CD14-positive monocyte (primary cell): ENCODE measurements around the gene SAP30BP. TPM values are rescaled to one million over a fixed set of nuclear protein-coding genes. Genes with fewer than 3 reads are reported as not detected.
A peak's percentile ranks its signal among the peaks of the same experiment; 100 is the strongest.

ENCODE experiments used
- DNase-seq, 3 donors: peaks; one replicate each; pipeline ENCODE4 v3.0.0-alpha.2; 2011 to 2022
- H2AFZ ChIP-seq: 2 replicates; pipeline ENCODE4 v1.6.0; 2012; ENCODE audit warnings: mild to moderate bottlenecking, low read depth, low read length, inconsistent platforms; ENCODE audit not compliant: insufficient read depth, poor library complexity, severe bottlenecking
- H3K27ac ChIP-seq, 2 donors: 1 replicate in 1 of 2; 2 replicates in 1 of 2; pipeline ENCODE4 v1.5.1; 2012 to 2013; ENCODE audit warnings: low read length in 2 of 2, control low read depth in 1 of 2, inconsistent platforms in 1 of 2, low read depth in 1 of 2, mild to moderate bottlenecking in 1 of 2
- H3K27me3 ChIP-seq, 2 donors: one replicate each; pipeline versions ENCODE4 v1.6.0 to v1.6.1; 2011 to 2013; ENCODE audit warnings: low read length in 2 of 2; ENCODE audit not compliant: control insufficient read depth in 2 of 2, insufficient read depth in 2 of 2
- H3K36me3 ChIP-seq, 2 donors: replicated peaks in 1 of 2; 1 replicate in 1 of 2; 2 replicates in 1 of 2; pipeline versions ENCODE4 v1.5.1 to v1.6.1; 2012 to 2013; ENCODE audit warnings: low read length in 2 of 2, control low read depth in 1 of 2, inconsistent platforms in 1 of 2, mild to moderate bottlenecking in 1 of 2; ENCODE audit not compliant: insufficient read depth in 2 of 2, control insufficient read depth in 1 of 2
- H3K4me1 ChIP-seq, 2 donors: 1 replicate in 1 of 2; 2 replicates in 1 of 2; pipeline versions ENCODE4 v1.5.1 to v1.6.1; 2012 to 2013; ENCODE audit warnings: low read length in 2 of 2, control low read depth in 1 of 2, inconsistent platforms in 1 of 2, mild to moderate bottlenecking in 1 of 2, moderate library complexity in 1 of 2; ENCODE audit not compliant: insufficient read depth in 2 of 2, control insufficient read depth in 1 of 2
- H3K4me2 ChIP-seq: replicated peaks from 2 replicates; pipeline ENCODE3; 2012; ENCODE audit warnings: low read length, moderate library complexity, mild to moderate bottlenecking; ENCODE audit not compliant: poor library complexity, severe bottlenecking; ENCODE audit errors: extremely low read depth
- H3K4me3 ChIP-seq, 3 experiments: fragments of 200-600 bp in 1 of 3; sonication (generic) in 1 of 3; replicated peaks in 1 of 3; 1 replicate in 2 of 3; 2 replicates in 1 of 3; pipeline ENCODE4 v1.5.1; 2011 to 2013; ENCODE audit warnings: low read length in 3 of 3, mild to moderate bottlenecking in 3 of 3, control low read depth in 2 of 3, low read depth in 2 of 3, inconsistent platforms in 1 of 3, moderate library complexity in 1 of 3
- H3K79me2 ChIP-seq: 2 replicates; pipeline ENCODE4 v1.6.0; 2012; ENCODE audit warnings: mild to moderate bottlenecking, control low read depth, inconsistent platforms, low read length, moderate library complexity; ENCODE audit not compliant: insufficient read depth
- H3K9ac ChIP-seq: 2 replicates; pipeline ENCODE4 v1.6.0; 2017; ENCODE audit warnings: low read length, mild to moderate bottlenecking; ENCODE audit not compliant: insufficient read depth, poor library complexity, severe bottlenecking
- H3K9me3 ChIP-seq, 2 donors: replicated peaks in 1 of 2; 1 replicate in 1 of 2; 2 replicates in 1 of 2; pipeline versions ENCODE4 v1.5.1 to v1.6.1; 2012 to 2013; ENCODE audit warnings: low read length in 2 of 2, control low read depth in 1 of 2; ENCODE audit not compliant: control insufficient read depth in 1 of 2, insufficient read depth in 1 of 2
- H4K20me1 ChIP-seq: 2 replicates; pipeline ENCODE4 v1.6.0; 2012; ENCODE audit warnings: mild to moderate bottlenecking, low read length, control low read depth, moderate library complexity; ENCODE audit not compliant: insufficient read depth
- H3K27ac Mint-ChIP-seq, 7 donors: one replicate each; pipeline ENCODE4 v1.8.0; 2020; ENCODE audit warnings: mild to moderate bottlenecking in 7 of 7, mixed read lengths in 7 of 7, moderate library complexity in 6 of 7, inconsistent platforms in 2 of 7
- H3K27me3 Mint-ChIP-seq, 3 donors: one replicate each; pipeline ENCODE4 v1.8.0; 2021 to 2022; ENCODE audit warnings: low read depth in 3 of 3, mild to moderate bottlenecking in 3 of 3, mixed read lengths in 3 of 3, moderate library complexity in 3 of 3, inconsistent platforms in 1 of 3
- H3K36me3 Mint-ChIP-seq, 2 donors: one replicate each; pipeline ENCODE4 v1.8.0; 2020; ENCODE audit warnings: mixed read lengths in 2 of 2, inconsistent platforms in 1 of 2, mild to moderate bottlenecking in 1 of 2
- H3K4me1 Mint-ChIP-seq: one replicate; pipeline ENCODE4 v1.8.0; 2020; ENCODE audit warnings: mild to moderate bottlenecking, mixed read lengths
- H3K4me3 Mint-ChIP-seq, 2 donors: one replicate each; pipeline ENCODE4 v1.8.0; 2020; ENCODE audit warnings: mild to moderate bottlenecking in 2 of 2, mixed read lengths in 2 of 2, moderate library complexity in 1 of 2
- H3K9me3 Mint-ChIP-seq, 7 donors: one replicate each; pipeline ENCODE4 v1.8.0; 2020 to 2022; ENCODE audit warnings: mixed read lengths in 7 of 7, mild to moderate bottlenecking in 6 of 7, moderate library complexity in 6 of 7, inconsistent platforms in 2 of 7
- WGBS: methylation state at CpG from one replicate; pipeline ENCODE4 v1.1.5; 2013; ENCODE audit warnings: missing lambda C conversion rate; ENCODE audit not compliant: insufficient coverage; 5-methylcytosine and 5-hydroxymethylcytosine counted together
- intact Hi-C, 2 donors: fragments of 100-400 bp; cut with micrococcal nuclease; formaldehyde crosslinking; loops; one replicate each; pipeline versions ENCODE4 v1.15.0 to v1.15.1; 2023
- polyA plus RNA-seq, 3 donors: library from polyadenylated mRNA; depleted of rRNA in 1 of 3; unstranded in 2 of 3; stranded (reverse) in 1 of 3; fragments of 300-500 nt in 2 of 3; fragments of >200 nt in 1 of 3; fragmentation: Illumina TruSeq in 2 of 3; gene quantifications; 1 replicate in 2 of 3; 2 replicates in 1 of 3; pipeline ENCODE4 v1.2.3, GENCODE V29; 2012 to 2021
- TF ChIP-seq, protein P1 (sequence below): fragments of 200-600 bp; IDR thresholded peaks from one replicate; pipeline ENCODE4 v1.8.0; 2022; ENCODE audit warnings: antibody characterized with exemption, mild to moderate bottlenecking

The SAP30BP gene
- polyA plus RNA-seq, 3 donors = 43.8 to 130 (median 61.6) TPM

DNA sequence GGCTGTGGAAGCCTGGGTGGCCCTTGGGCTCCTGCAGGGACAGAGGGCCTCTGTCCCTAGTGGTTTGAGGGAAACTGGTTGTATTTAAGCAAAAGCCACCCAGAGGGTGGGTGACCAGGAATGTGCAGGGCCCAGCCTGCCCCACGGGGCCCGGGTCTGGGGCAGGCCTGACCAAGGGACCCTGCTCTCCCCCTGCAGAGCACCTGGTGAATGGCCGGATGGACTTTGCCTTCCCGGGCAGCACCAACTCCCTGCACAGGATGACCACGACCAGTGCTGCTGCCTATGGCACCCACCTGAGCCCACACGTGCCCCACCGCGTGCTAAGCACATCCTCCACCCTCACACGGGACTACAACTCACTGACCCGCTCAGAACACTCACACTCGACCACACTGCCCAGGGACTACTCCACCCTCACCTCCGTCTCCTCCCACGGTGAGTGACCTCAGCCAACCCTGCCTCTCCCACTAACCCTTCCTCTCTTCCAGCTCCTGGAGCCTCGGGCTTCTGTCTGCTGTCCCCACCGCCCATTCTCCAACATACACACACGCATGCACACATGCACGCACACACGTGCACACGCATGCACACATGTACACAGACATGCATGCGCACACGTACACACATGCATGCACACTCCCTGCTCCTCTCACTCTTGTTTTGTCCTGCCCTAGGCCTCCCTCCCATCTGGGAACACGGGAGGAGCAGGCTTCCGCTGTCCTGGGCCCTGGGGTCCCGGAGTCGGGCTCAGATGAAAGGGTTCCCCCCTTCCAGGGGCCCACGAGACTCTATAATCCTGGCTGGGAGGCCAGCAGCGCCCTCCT, 87.5 kb downstream of the SAP30BP start:
- Histone ChIP-seq H2AFZ (peak overlapping the region; percentile 89), H3K27ac (no peak overlapping the region), H3K4me1 (peaks cover 25 to 37% of the 10 kb centered on the region in 2 donors), H3K4me3 (peak overlapping the region in 1 of 3 experiments; percentile 71), H3K9me3 (no peaks in the 10 kb centered on the region), H3K9ac (peak overlapping the region; percentile 54), H3K4me2 (peak overlapping the region; percentile 81), H4K20me1 (no peaks in the 10 kb centered on the region), H3K27me3 (peaks cover 0 to 4% of the 10 kb centered on the region in 2 donors), H3K36me3 (peaks cover 3 to 19% of the 10 kb centered on the region in 2 donors), H3K79me2 (no peaks in the 10 kb centered on the region)
- no peak overlapping the region for H3K27ac Mint-ChIP-seq
- TF ChIP-seq, protein P1, sequence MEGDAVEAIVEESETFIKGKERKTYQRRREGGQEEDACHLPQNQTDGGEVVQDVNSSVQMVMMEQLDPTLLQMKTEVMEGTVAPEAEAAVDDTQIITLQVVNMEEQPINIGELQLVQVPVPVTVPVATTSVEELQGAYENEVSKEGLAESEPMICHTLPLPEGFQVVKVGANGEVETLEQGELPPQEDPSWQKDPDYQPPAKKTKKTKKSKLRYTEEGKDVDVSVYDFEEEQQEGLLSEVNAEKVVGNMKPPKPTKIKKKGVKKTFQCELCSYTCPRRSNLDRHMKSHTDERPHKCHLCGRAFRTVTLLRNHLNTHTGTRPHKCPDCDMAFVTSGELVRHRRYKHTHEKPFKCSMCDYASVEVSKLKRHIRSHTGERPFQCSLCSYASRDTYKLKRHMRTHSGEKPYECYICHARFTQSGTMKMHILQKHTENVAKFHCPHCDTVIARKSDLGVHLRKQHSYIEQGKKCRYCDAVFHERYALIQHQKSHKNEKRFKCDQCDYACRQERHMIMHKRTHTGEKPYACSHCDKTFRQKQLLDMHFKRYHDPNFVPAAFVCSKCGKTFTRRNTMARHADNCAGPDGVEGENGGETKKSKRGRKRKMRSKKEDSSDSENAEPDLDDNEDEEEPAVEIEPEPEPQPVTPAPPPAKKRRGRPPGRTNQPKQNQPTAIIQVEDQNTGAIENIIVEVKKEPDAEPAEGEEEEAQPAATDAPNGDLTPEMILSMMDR = no peak
- H3K27me3 Mint-ChIP-seq = peaks cover 7 to 18% (median 7%) of the 10 kb centered on the region in 3 donors
- peaks cover 31% of the 10 kb centered on the region for H3K4me1 Mint-ChIP-seq
- intact Hi-C loops = no loop called here
- H3K36me3 Mint-ChIP-seq = peaks cover 11 to 13% of the 10 kb centered on the region in 2 donors
- peak in 1 of 3 donors; percentile 7 for DNase-seq
- H3K9me3 Mint-ChIP-seq = peaks cover 0 to 4% (median 0%) of the 10 kb centered on the region in 7 donors
- 87% methylated on average over 25 of the region's 27 CpGs for WGBS
- peak overlapping the region; percentile 12 to 64 for H3K4me3 Mint-ChIP-seq

DNA sequence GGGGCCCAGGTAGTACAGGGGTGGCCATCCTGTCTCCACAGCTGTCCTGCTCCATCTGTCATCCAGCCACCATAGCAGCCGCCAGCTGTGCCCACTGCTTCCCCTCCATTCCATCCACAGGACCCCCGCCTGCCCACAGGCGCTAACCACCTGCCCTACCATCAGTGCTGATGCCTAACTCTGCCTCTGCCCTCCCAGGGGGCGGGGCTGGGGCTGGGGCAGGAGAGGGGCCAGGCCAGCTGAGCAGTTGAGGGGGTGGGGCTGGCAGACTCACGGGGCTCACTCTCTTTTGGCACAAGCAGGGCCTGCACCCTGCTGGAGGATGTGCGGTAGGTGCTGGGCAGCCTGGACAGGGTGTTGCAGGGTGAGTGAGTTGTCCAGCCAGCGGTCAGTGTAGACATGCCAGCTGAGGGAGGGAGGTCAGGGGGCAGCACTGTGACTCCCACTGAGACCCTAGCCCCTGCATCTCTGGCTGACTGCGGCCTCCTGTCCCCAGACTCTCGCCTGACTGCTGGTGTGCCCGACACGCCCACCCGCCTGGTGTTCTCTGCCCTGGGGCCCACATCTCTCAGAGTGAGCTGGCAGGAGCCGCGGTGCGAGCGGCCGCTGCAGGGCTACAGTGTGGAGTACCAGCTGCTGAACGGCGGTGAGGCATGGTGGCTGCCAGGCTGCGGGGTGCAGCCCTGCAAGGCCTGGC, 88.2 kb downstream of the SAP30BP start:
- Mint-ChIP-seq H3K9me3 (peaks cover 0 to 4% (median 0%) of the 10 kb centered on the region in 7 donors), H3K4me1 (peaks cover 25% of the 10 kb centered on the region), H3K27ac (no peak overlapping the region), H3K27me3 (peaks cover 7 to 18% (median 7%) of the 10 kb centered on the region in 3 donors), H3K4me3 (no peak overlapping the region), H3K36me3 (peaks cover 13% of the 10 kb centered on the region in 2 donors)
- Histone ChIP-seq H3K79me2 (no peaks in the 10 kb centered on the region), H3K4me2 (no peak overlapping the region), H3K27me3 (peaks cover 0 to 4% of the 10 kb centered on the region in 2 donors), H4K20me1 (no peaks in the 10 kb centered on the region), H3K9me3 (no peaks in the 10 kb centered on the region), H3K36me3 (peaks cover 3 to 23% of the 10 kb centered on the region in 2 donors), H2AFZ (no peak overlapping the region), H3K9ac (no peak overlapping the region), H3K4me3 (no peak overlapping the region), H3K4me1 (peaks cover 23 to 30% of the 10 kb centered on the region in 2 donors), H3K27ac (no peak overlapping the region)
- 78% methylated on average over 17 of the region's 20 CpGs for WGBS
- DNase-seq = peak in 1 of 3 donors; percentile 6
- intact Hi-C loops = no loop called here
- TF ChIP-seq, protein P1 = no peak
